ENCODE measurements around the gene RAB11FIP5.
"Not testable (repeated sequence)": the region's sequence is repeated elsewhere in the genome, so short reads cannot be mapped to it uniquely, and the experiment has no call there.

RAB11FIP5 gene, protein sequence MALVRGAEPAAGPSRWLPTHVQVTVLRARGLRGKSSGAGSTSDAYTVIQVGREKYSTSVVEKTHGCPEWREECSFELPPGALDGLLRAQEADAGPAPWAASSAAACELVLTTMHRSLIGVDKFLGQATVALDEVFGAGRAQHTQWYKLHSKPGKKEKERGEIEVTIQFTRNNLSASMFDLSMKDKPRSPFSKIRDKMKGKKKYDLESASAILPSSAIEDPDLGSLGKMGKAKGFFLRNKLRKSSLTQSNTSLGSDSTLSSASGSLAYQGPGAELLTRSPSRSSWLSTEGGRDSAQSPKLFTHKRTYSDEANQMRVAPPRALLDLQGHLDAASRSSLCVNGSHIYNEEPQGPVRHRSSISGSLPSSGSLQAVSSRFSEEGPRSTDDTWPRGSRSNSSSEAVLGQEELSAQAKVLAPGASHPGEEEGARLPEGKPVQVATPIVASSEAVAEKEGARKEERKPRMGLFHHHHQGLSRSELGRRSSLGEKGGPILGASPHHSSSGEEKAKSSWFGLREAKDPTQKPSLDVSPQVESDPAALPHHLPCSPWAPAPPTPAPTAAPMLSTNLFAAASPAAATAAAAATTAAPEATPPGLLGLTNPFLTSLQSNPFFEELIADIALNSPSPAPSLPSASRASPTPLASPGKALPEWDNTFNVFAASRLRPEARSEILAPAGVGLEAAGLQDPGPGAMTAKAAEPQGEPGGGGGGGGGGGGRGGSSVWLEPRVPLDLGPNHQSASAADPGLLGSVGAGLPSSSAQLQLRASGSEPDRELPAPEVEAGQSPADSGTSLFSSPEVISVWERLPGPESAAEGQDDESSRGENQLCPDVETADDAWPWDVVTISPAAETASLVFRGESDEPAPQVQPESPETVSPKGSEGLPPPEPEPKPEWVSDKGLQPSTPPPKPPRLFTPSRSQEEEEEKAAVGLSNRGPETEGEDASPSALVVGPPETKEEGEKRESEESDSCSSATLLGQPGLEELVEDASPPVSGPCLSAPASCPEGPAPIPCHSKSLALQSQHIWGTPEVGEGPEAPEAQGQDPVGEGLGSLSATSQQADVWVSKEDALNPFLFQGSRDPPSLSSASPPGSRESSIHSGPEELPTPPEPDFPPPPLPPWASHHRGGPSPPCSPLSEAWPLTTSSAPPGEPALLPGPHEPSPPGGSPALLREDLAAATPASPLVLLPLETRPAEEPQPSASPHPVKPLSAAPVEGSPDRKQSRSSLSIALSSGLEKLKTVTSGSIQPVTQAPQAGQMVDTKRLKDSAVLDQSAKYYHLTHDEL (N-terminal part only)

GRCh38 chr2:73112913-73113854, at the start of gene RAB11FIP5:
TSS of gene RAB11FIP5 (minus strand) at chr2:73112948. CDS start at chr2:73112777, 171 bp downstream.
- peak; percentile 89 for DNase-seq (ENCODE audit: low read depth)

DNA sequence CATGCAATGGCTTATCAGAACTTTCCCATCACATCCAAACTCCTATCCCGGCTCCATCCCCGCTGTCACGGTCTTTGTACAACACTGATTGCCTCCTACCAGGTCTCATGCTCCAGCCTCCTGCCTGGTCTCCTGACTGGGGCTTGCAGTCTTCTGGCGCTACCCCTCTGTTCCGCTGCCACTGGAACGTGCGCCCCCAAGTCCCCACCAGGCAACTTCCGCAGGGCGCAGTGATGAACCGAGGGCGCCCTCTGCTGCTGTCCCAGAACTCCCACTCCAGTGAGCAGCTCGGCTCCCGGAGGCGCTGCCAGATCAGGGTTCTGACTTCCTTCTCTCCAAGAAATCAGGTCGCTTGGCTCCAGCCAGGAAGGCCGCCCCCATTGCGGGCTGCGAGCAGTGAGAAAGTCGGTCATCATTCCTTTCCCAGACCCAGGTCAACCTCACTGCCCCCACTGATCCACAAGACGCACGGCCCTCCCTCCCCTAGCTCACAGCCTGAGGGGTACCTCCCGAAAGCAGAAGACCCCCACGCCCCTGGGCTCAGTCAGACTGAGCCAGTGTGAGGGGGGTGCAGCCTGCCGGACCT, 43.9 kb upstream of the RAB11FIP5 start:
- DNase-seq (ENCODE audit: low read depth) = peak; percentile 76

GRCh38 chr2:73142937-73143336, 30.2 kb upstream of the RAB11FIP5 start:
- no peak for DNase-seq (ENCODE audit: low read depth)

GRCh38 chr2:73141896-73142295, 29.1 kb upstream of the RAB11FIP5 start:
- DNase-seq (ENCODE audit: low read depth) = no peak

DNA sequence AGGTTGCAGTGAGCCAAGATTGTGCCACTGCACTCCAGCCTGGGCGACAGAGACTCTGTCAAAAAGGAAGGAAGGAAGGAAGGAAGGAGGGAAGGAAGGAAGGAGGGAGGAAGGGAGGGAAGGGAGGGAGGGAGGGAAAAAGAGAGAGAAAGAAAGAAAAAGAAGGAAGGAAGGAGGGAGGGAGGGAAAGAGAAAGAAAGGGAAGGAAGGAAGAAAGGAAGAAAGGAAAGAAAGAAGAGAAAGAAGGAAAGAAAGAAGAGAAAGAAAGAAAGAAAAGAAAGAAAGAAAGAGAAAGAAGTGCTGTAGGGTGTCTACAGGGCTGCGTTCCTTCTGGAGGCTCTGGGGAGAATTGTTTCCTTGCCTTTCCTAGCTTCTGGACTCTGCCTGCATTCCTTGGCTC, 22.5 kb upstream of the RAB11FIP5 start:
- DNase-seq (ENCODE audit: low read depth) = no peak

DNA sequence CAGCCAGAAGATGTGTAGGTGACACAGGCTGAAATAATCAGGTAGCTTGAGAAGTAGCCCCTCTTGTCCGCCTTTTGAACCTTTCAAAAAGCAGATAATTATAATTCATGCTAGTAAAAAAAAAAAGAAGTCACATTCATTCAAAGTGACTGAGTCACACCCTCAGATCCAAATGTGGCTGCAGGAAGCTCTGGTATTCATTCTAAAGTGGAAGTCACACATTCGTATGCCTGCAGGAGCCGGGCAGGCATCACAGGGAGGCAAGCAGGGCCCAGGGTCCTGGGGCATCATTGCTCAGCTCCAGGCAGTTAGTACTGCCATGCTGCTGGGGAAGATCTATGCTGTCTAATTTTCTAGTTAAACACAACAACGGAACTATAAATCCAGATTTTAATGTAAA, 21.7 kb upstream of the RAB11FIP5 start:
- DNase-seq (ENCODE audit: low read depth) = peak; percentile 68

GRCh38 chr2:73133566-73134197, 20.9 kb upstream of the RAB11FIP5 start:
- no peak for DNase-seq (ENCODE audit: low read depth)

GRCh38 chr2:73131807-73132206, 19.1 kb upstream of the RAB11FIP5 start:
- peak; percentile 42 for DNase-seq (ENCODE audit: low read depth)

GRCh38 chr2:73130790-73131189, 18.0 kb upstream of the RAB11FIP5 start:
- DNase-seq (ENCODE audit: low read depth) = no peak

DNA sequence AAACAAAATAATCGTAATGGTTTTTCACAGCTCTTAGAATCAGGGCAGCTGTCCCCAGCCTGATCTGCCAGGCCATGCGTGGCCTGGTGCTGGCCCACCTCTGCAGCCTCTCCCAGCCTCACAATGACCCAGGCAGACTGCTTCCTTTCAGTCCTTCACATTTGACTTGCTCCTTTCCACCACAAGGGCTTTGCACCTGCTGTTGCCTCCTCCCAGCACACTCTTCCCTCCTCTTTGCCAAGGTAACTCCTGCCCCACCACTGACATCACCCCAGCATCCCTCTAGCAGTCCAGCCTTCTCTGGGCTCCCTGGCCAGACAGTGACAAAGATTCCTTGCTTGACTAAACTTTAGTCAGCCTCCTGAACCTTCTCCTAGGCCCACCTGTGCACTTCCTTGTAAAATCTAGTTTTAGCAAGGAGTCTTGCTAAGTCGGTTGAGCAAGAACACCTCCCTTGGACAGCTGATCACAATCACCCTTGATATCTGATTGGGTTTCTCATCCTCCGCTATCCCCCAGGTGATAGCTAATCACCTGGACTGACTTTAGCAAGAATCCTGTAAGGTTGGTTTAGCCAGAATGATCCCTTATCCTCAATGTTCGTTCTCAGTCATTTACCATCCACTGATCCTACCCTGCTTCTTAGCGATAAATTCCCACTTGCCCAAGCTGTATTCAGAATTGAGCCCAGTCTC, 16.2 kb upstream of the RAB11FIP5 start:
- DNase-seq (ENCODE audit: low read depth) = no peak

- DNase-seq (ENCODE audit: low read depth) = no peak
Observed at GRCh38 chr2:73122536-73122935, 9.8 kb upstream of the RAB11FIP5 start.

DNA sequence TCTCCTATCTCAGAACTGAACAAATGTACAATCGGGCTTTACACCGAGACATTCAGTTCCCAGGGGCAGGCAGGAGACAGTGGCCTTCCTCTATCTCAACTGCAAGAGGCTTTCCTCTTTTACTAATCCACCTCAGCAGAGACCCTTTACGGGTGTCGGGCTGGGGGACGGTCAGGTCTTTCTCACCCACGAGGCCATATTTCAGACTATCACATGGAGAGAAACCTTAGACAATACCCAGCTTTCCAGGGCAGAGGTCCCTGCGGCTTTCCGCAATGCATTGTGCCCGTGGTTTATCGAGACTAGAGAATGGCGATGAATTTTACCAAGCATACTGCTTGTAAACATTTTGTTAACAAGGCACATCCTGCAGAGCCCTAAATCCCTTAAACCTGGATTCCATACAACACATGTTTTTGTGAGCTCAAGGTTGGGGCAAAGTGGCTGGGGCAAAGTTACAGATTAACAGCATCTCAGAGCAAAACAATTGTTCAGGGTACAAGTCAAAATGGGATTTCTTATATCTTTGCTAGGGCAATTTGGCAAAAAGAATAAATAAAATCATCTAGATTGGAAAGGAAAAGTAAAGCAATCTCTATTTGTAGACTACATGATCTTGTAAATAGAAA, 7.0 kb upstream of the RAB11FIP5 start:
- not testable (repeated sequence) for DNase-seq (ENCODE audit: low read depth)

- peak; percentile 68 for DNase-seq (ENCODE audit: low read depth)
Observed at GRCh38 chr2:73117441-73117840, 4.7 kb upstream of the RAB11FIP5 start.

DNA sequence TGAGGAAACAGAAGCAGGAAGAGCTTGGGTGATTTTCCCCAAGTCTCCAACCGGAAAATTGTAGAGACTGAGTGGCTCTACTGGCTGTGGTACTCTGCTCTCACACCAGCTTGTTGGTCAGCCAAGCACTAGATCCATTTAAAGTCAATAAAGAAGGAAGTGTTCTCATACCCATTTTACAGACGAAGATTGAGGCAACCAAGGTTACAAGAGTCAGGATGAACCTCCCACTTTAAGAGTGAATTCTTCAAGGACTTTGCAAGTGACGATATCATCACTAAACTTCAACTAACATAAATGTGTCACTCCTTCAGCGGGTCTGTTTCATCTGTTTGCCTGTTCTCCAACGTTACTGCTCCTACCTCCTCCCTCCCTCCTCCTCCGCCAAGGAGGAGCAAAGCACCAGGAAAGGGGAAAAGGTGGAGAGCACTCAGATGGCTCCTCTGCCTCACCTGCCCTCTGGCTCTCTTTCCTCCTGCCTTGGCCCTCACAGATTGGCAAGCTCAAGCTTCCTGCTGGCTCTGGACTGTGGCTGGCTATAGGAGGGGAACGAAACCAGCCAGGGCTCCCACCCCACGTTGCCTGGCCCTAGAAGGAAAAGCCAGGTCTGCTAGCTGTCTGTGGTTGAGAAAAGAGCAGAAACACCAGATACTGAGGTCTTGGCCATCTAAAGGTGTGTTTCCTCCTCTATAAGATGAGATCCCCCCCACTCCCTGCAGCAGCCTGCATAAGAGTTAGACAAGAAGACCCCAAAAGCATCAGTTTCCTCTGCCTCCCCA, 3.6 kb upstream of the RAB11FIP5 start:
- DNase-seq (ENCODE audit: low read depth) = no peak

GRCh38 chr2:73114273-73114867, 1.6 kb upstream of the RAB11FIP5 start:
- DNase-seq (ENCODE audit: low read depth) = peak; percentile 56

DNA sequence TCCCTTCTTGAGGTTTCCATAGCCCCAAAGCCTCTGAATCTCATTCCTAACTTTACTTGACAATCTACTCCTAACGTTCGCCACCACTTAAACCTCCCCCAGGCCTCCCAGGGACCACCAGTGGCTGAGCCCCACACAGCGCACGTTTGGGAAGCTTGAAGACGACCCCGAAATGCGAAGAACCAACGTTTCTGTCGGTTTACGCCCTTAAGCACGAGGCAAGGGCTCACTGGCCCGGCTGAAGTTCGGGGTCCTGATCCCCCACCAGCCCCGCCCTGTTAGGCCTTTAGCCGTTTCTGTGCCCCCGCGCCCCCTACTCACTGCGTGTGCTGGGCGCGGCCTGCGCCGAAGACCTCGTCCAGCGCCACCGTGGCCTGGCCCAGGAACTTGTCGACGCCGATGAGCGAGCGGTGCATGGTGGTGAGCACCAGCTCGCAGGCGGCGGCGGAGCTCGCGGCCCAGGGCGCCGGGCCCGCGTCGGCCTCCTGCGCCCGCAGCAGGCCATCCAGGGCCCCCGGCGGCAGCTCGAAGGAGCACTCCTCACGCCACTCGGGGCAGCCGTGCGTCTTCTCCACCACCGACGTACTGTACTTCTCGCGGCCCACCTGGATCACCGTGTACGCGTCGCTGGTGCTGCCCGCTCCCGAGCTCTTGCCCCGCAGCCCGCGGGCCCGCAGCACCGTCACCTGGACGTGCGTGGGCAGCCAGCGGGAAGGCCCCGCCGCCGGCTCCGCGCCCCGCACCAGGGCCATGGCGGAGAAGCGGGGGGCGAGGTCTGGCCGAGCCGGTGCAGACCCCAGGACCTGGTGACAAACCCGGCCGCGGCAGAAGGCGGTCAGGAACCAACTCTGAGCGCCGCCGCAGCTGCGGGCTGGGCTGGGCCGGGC, 479 bp downstream of the RAB11FIP5 start:
- peak; percentile 54 for DNase-seq (ENCODE audit: low read depth)

All from EH (cell line).